CD4-positive, CD25-positive, alpha-beta regulatory T cell (primary cell): ENCODE results near the gene MYO3B. TPM values are rescaled to one million over a fixed set of nuclear protein-coding genes. Genes with fewer than 3 reads are reported as not detected.
A peak's percentile ranks its signal among the peaks of the same experiment; 100 is the strongest.

Experiments
- ATAC-seq, 2 donors: fragments of 150-1000 bp; cut with Tn5 transposase; one replicate each; pipeline ENCODE4 v1.10.0; 2021; ENCODE audit warnings: low read depth in 2 of 2, moderate number of reproducible peaks in 2 of 2, moderate library complexity in 1 of 2
- DNase-seq, 3 donors: peaks; one replicate each; pipeline versions ENCODE4 v3.0.0 to v3.0.0-alpha.2; 2012 to 2022; ENCODE audit warnings: mixed read lengths in 1 of 3
- H3K27ac ChIP-seq: one replicate; pipeline ENCODE4 v1.7.0; 2013; ENCODE audit warnings: mild to moderate bottlenecking, low read length; ENCODE audit not compliant: insufficient read depth, poor library complexity, severe bottlenecking
- H3K27me3 ChIP-seq: one replicate; pipeline ENCODE4 v1.7.0; 2013; ENCODE audit warnings: low read length; ENCODE audit not compliant: control insufficient read depth, insufficient read depth
- H3K36me3 ChIP-seq: one replicate; pipeline ENCODE4 v1.7.0; 2013; ENCODE audit warnings: mild to moderate bottlenecking, low read length, moderate library complexity; ENCODE audit not compliant: control insufficient read depth, insufficient read depth
- H3K4me1 ChIP-seq: 2 replicates; pipeline ENCODE4 v1.7.0; 2013; ENCODE audit warnings: mild to moderate bottlenecking, low read length; ENCODE audit not compliant: insufficient read depth, control insufficient read depth, poor library complexity, severe bottlenecking
- H3K4me3 ChIP-seq: one replicate; pipeline ENCODE4 v1.7.0; 2013; ENCODE audit warnings: low read depth, mild to moderate bottlenecking, low read length, moderate library complexity
- H3K9me3 ChIP-seq, 2 experiments: 1 replicate in 1 of 2; 2 replicates in 1 of 2; pipeline ENCODE4 v1.7.0; 2013; ENCODE audit warnings: low read length in 2 of 2, mild to moderate bottlenecking in 1 of 2, moderate library complexity in 1 of 2; ENCODE audit not compliant: control insufficient read depth in 2 of 2
- H3K27ac Mint-ChIP-seq, 3 donors: one replicate each; pipeline ENCODE4 v1.8.0; 2020 to 2022; ENCODE audit warnings: mild to moderate bottlenecking in 3 of 3, mixed read lengths in 3 of 3, moderate library complexity in 2 of 3
- H3K27me3 Mint-ChIP-seq: one replicate; pipeline ENCODE4 v1.8.0; 2022; ENCODE audit warnings: mild to moderate bottlenecking, mixed read lengths
- H3K36me3 Mint-ChIP-seq: one replicate; pipeline ENCODE4 v1.8.0; 2020; ENCODE audit warnings: mixed read lengths
- H3K4me1 Mint-ChIP-seq, 4 donors: one replicate each; pipeline ENCODE4 v1.8.0; 2020 to 2022; ENCODE audit warnings: mixed read lengths in 4 of 4, mild to moderate bottlenecking in 1 of 4
- H3K4me3 Mint-ChIP-seq, 4 donors: one replicate each; pipeline ENCODE4 v1.8.0; 2020 to 2022; ENCODE audit warnings: mild to moderate bottlenecking in 4 of 4, mixed read lengths in 4 of 4, moderate library complexity in 3 of 4
- H3K9me3 Mint-ChIP-seq, 7 donors: one replicate each; pipeline ENCODE4 v1.8.0; 2020 to 2022; ENCODE audit warnings: mixed read lengths in 7 of 7, mild to moderate bottlenecking in 3 of 7, moderate library complexity in 2 of 7
- polyA plus RNA-seq, 4 donors: library from polyadenylated mRNA; unstranded; fragments of 300-500 nt; fragmentation: Illumina TruSeq; gene quantifications; one replicate each; pipeline ENCODE4 v1.2.3, GENCODE V29; 2021
- total RNA-seq: library from RNA; stranded (reverse); gene quantifications from one replicate; pipeline ENCODE4 v1.2.3, GENCODE V29; 2022

The MYO3B gene
- total and polyA plus RNA-seq, 5 donors from 2014 or later = not detected

DNA sequence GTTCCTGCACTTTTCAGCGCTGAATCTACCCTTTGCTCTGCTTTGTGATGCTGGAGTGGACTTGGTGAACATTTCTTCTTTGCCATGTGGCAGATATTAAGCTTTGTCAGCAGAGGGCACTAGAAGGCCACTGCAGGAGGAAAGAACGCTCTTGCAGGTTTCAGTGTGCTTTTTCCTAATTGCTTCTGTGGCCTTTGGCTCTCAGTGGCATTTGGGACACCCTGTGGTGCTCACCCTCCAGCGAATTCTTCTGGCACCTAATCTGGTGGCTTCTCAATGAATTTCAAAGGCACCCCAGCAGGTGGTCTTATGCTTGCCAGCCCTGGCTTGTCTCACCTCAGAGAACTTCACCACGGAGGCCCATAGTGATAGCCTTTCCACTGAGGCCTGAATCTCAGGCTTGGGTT, 146.7 kb downstream of the MYO3B start:
- ATAC-seq (no peak), DNase-seq (peak in 2 of 3 donors; percentile 10 to 39)
- Mint-ChIP-seq H3K9me3 (peaks cover 0 to 5% (median 1%) of the 10 kb centered on the region in 7 donors), H3K27me3 (no peaks in the 10 kb centered on the region), H3K36me3 (no peaks in the 10 kb centered on the region), H3K27ac (no peak overlapping the region), H3K4me3 (no peak overlapping the region), H3K4me1 (no peaks in the 10 kb centered on the region)
- H3K4me3 ChIP-seq = no peak overlapping the region
- no peaks in the 10 kb centered on the region for H3K36me3 ChIP-seq
- H3K27ac ChIP-seq = no peak overlapping the region
- peaks cover 2% of the 10 kb centered on the region for H3K27me3 ChIP-seq
- peaks cover 0 to 4% of the 10 kb centered on the region in 2 experiments for H3K9me3 ChIP-seq
- no peaks in the 10 kb centered on the region for H3K4me1 ChIP-seq

DNA sequence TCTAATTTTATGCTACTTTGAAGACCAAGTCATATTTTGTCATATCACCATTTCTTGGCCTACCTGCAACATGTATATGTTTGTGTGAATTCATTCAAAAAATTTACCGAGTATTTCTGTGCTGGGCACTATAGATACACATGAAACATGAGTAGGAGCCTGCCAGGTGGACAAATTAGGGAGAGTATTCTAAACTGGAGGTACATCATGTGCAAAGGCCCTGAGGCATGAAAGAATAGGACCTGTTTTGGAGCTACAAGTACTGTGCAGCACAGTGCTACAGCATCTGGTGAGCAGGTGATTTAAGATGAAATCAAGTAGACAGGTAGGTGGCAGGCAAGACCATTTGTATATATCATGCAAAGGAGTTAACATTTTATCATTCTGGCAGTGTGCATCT, 152.9 kb downstream of the MYO3B start:
- Mint-ChIP-seq H3K9me3 (peaks cover 0 to 3% (median 0%) of the 10 kb centered on the region in 7 donors), H3K36me3 (no peaks in the 10 kb centered on the region), H3K4me1 (no peaks in the 10 kb centered on the region), H3K27ac (no peak overlapping the region), H3K27me3 (peaks cover 24% of the 10 kb centered on the region), H3K4me3 (no peak overlapping the region)
- no peaks in the 10 kb centered on the region for H3K36me3 ChIP-seq
- H3K27ac ChIP-seq = no peak overlapping the region
- H3K9me3 ChIP-seq = peaks cover 0 to 2% of the 10 kb centered on the region in 2 experiments
- no peaks in the 10 kb centered on the region for H3K4me1 ChIP-seq
- H3K27me3 ChIP-seq = peaks cover 2% of the 10 kb centered on the region
- H3K4me3 ChIP-seq = no peak overlapping the region
- ATAC-seq = no peak
- no peak for DNase-seq

GRCh38 chr2:170332676-170333402, 154.9 kb downstream of the MYO3B start:
- Mint-ChIP-seq H3K36me3 (no peaks in the 10 kb centered on the region), H3K4me1 (no peaks in the 10 kb centered on the region), H3K4me3 (no peak overlapping the region), H3K27me3 (peaks cover 24% of the 10 kb centered on the region), H3K27ac (no peak overlapping the region), H3K9me3 (peaks cover 0 to 3% (median 0%) of the 10 kb centered on the region in 7 donors)
- Histone ChIP-seq H3K9me3 (peaks cover 0 to 2% of the 10 kb centered on the region in 2 experiments), H3K4me1 (no peaks in the 10 kb centered on the region), H3K36me3 (no peaks in the 10 kb centered on the region), H3K27me3 (peaks cover 5% of the 10 kb centered on the region), H3K27ac (no peak overlapping the region), H3K4me3 (no peak overlapping the region)
- ATAC-seq (no peak), DNase-seq (no peak)

DNA sequence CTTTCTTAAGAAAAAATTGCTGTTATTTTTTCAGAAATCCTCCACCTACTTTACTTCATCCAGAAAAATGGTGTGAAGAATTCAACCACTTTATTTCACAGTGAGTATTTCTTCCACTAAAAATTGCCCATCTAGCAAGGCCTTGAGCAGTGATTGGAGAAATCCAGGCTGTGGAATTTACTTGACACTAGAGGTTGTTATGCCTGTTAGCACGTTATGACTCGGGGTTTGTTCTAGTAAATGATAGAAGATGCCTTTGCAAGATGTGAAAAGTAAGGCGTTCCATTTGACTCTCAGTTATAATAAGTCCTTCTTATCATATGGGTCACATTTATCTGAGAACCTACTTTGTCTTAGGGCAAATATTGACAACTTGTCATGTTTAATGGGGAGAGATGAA, 157.4 kb downstream of the MYO3B start:
- H3K27ac Mint-ChIP-seq = no peak overlapping the region
- DNase-seq = no peak
- peaks cover 24% of the 10 kb centered on the region for H3K27me3 Mint-ChIP-seq
- peaks cover 0 to 3% (median 0%) of the 10 kb centered on the region in 7 donors for H3K9me3 Mint-ChIP-seq
- Histone ChIP-seq H3K9me3 (peaks cover 0 to 2% of the 10 kb centered on the region in 2 experiments), H3K4me3 (no peak overlapping the region), H3K4me1 (no peaks in the 10 kb centered on the region), H3K36me3 (no peaks in the 10 kb centered on the region), H3K27me3 (peaks cover 7% of the 10 kb centered on the region), H3K27ac (no peak overlapping the region)
- H3K36me3 Mint-ChIP-seq = no peaks in the 10 kb centered on the region
- no peak overlapping the region for H3K4me3 Mint-ChIP-seq
- H3K4me1 Mint-ChIP-seq = no peaks in the 10 kb centered on the region
- no peak for ATAC-seq

GRCh38 chr2:170336408-170336807, 158.5 kb downstream of the MYO3B start:
- no peak overlapping the region for H3K27ac ChIP-seq
- H3K4me1 Mint-ChIP-seq = no peaks in the 10 kb centered on the region
- no peak overlapping the region for H3K4me3 Mint-ChIP-seq
- peaks cover 0 to 3% (median 0%) of the 10 kb centered on the region in 7 donors for H3K9me3 Mint-ChIP-seq
- H3K4me3 ChIP-seq = no peak overlapping the region
- H3K36me3 ChIP-seq = no peaks in the 10 kb centered on the region
- DNase-seq (no peak), ATAC-seq (no peak)
- H3K9me3 ChIP-seq = peaks cover 0 to 2% of the 10 kb centered on the region in 2 experiments
- no peaks in the 10 kb centered on the region for H3K4me1 ChIP-seq
- H3K27me3 ChIP-seq = peaks cover 7% of the 10 kb centered on the region
- H3K27me3 Mint-ChIP-seq = peaks cover 17% of the 10 kb centered on the region
- no peak overlapping the region for H3K27ac Mint-ChIP-seq
- H3K36me3 Mint-ChIP-seq = no peaks in the 10 kb centered on the region

- no peaks in the 10 kb centered on the region for H3K36me3 ChIP-seq
- no peaks in the 10 kb centered on the region for H3K36me3 Mint-ChIP-seq
- H3K27ac ChIP-seq = no peak overlapping the region
- ATAC-seq (no peak), DNase-seq (no peak)
- no peak overlapping the region for H3K4me3 Mint-ChIP-seq
- no peaks in the 10 kb centered on the region for H3K4me1 Mint-ChIP-seq
- peaks cover 0 to 3% (median 0%) of the 10 kb centered on the region in 7 donors for H3K9me3 Mint-ChIP-seq
- H3K27me3 Mint-ChIP-seq = peaks cover 16% of the 10 kb centered on the region
- H3K9me3 ChIP-seq = no peaks in the 10 kb centered on the region
- H3K4me1 ChIP-seq = no peaks in the 10 kb centered on the region
- H3K27ac Mint-ChIP-seq = no peak overlapping the region
- no peak overlapping the region for H3K4me3 ChIP-seq
- H3K27me3 ChIP-seq = peaks cover 7% of the 10 kb centered on the region
These were observed 159.0 kb downstream of the MYO3B start for GRCh38 chr2:170336916-170337315.

DNA sequence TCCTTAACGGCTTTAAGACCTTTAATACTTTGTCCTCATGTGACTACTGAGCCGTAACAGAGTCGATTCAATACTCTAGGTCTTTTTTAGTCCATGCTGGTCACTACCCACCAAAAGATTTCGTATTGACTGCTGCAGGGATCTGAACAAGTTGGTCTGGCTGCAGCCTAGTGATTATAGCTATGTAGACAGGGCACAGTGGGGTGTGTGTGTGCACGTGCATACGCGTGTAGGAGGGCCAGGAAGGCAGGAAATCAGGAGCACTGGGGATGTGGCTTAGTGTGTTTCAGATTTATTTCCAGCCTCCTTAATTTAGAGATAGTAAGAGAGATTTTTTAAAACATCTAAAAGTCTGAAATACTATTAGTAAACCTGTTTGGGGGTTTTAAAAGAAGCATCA, 161.4 kb downstream of the MYO3B start:
- Mint-ChIP-seq H3K4me3 (no peak overlapping the region), H3K27me3 (no peaks in the 10 kb centered on the region), H3K27ac (no peak overlapping the region), H3K36me3 (no peaks in the 10 kb centered on the region), H3K4me1 (no peaks in the 10 kb centered on the region), H3K9me3 (no peaks in the 10 kb centered on the region)
- Histone ChIP-seq H3K4me1 (no peaks in the 10 kb centered on the region), H3K27me3 (peaks cover 5% of the 10 kb centered on the region), H3K4me3 (no peak overlapping the region), H3K27ac (no peak overlapping the region), H3K36me3 (no peaks in the 10 kb centered on the region), H3K9me3 (no peaks in the 10 kb centered on the region)
- DNase-seq (no peak), ATAC-seq (no peak)
